IMR-90 (cell line): Measurements from ENCODE around the gene CTSL. TPM values are rescaled to one million over a fixed set of nuclear protein-coding genes. Genes with fewer than 3 reads are reported as not detected.
"Not testable (repeated sequence)": the region's sequence is repeated elsewhere in the genome, so short reads cannot be mapped to it uniquely, and the experiment has no call there.

Experiments
- ATAC-seq: fragments of 200-7000 bp; cut with Tn5 transposase; 2 replicates; pipeline ENCODE4 v1.9.1; 2020; ENCODE audit warnings: low read depth, mild to moderate bottlenecking, moderate library complexity
- BruUV-seq: library from RNA; stranded (reverse); fragments of 400-500 nt; replicated peaks from 2 replicates; lab custom pipeline; 2021; lab: Mats Ljungman, UMichigan
- CTCF ChIA-PET: fragments of 300-600 bp; formaldehyde crosslinking; extraction: SDS; loops from one replicate; lab custom pipeline; 2021; ENCODE audit warnings: antibody characterized with exemption; lab: Yijun Ruan, JAX
- POLR2A ChIA-PET: fragments of 300-600 bp; sonication (Branson Sonifier 250); formaldehyde crosslinking; loops from one replicate; lab custom pipeline; 2022; ENCODE audit warnings: antibody characterized with exemption; ENCODE audit not compliant: unreplicated experiment; lab: Charles Lee
- DNase-seq: peaks from one replicate; pipeline ENCODE4 v3.0.0; 2013
- H2AFZ ChIP-seq: replicated peaks from 2 replicates; pipeline ENCODE3; 2013; ENCODE audit warnings: low read length, mild to moderate bottlenecking; ENCODE audit not compliant: poor library complexity
- H2AK5ac ChIP-seq: 2 replicates; pipeline ENCODE4 v1.6.1; 2013; ENCODE audit warnings: low read depth, low read length, inconsistent platforms
- H2AK9ac ChIP-seq: replicated peaks from 2 replicates; pipeline ENCODE3; 2013; ENCODE audit warnings: mild to moderate bottlenecking, low read depth, low read length, moderate library complexity; ENCODE audit not compliant: poor library complexity
- H2BK120ac ChIP-seq: 2 replicates; pipeline ENCODE4 v1.6.1; 2013; ENCODE audit warnings: low read depth, low read length, inconsistent platforms
- H2BK15ac ChIP-seq: 3 replicates; pipeline ENCODE4 v1.6.1; 2013; ENCODE audit warnings: low read depth, low read length, inconsistent platforms
- H2BK20ac ChIP-seq: 2 replicates; pipeline ENCODE4 v1.6.1; 2013; ENCODE audit warnings: low read depth, mild to moderate bottlenecking, inconsistent platforms, low read length, moderate library complexity
- H2BK5ac ChIP-seq: 2 replicates; pipeline ENCODE4 v1.6.1; 2013; ENCODE audit warnings: mild to moderate bottlenecking, low read depth, low read length, inconsistent platforms; ENCODE audit not compliant: poor library complexity, severe bottlenecking
- H3K14ac ChIP-seq: replicated peaks from 2 replicates; pipeline ENCODE4 v1.6.1; 2013; ENCODE audit warnings: low read depth, low read length, inconsistent platforms
- H3K18ac ChIP-seq: 2 replicates; pipeline ENCODE4 v1.6.1; 2013; ENCODE audit warnings: low read depth, low read length, control low read depth
- H3K23ac ChIP-seq: 2 replicates; pipeline ENCODE4 v1.6.1; 2013; ENCODE audit warnings: low read depth, low read length, inconsistent platforms
- H3K27ac ChIP-seq: 2 replicates; pipeline ENCODE4 v1.5.1; 2013; ENCODE audit warnings: mild to moderate bottlenecking, control low read depth, low read length; ENCODE audit not compliant: insufficient read depth
- H3K27me3 ChIP-seq: 2 replicates; pipeline ENCODE4 v1.6.1; 2013; ENCODE audit warnings: low read length; ENCODE audit not compliant: control insufficient read depth, insufficient read depth
- H3K36me3 ChIP-seq: 2 replicates; pipeline ENCODE4 v1.6.1; 2013; ENCODE audit warnings: low read length, mixed read lengths; ENCODE audit not compliant: control insufficient read depth, insufficient read depth
- H3K4ac ChIP-seq: 2 replicates; pipeline ENCODE4 v1.6.1; 2013; ENCODE audit warnings: low read depth, low read length, inconsistent platforms
- H3K4me1 ChIP-seq: 2 replicates; pipeline ENCODE4 v1.6.1; 2013; ENCODE audit warnings: low read length, mixed read lengths; ENCODE audit not compliant: control insufficient read depth, insufficient read depth
- H3K4me2 ChIP-seq: 2 replicates; pipeline ENCODE4 v1.6.1; 2013; ENCODE audit warnings: low read depth, mild to moderate bottlenecking, control low read depth, low read length, moderate library complexity
- H3K4me3 ChIP-seq: 2 replicates; pipeline ENCODE4 v1.5.1; 2013; ENCODE audit warnings: low read depth, mild to moderate bottlenecking, control low read depth, low read length, moderate library complexity; ENCODE audit not compliant: insufficient read depth
- H3K56ac ChIP-seq: 2 replicates; pipeline ENCODE4 v1.6.1; 2013; ENCODE audit warnings: low read length, inconsistent platforms; ENCODE audit not compliant: insufficient read depth; ENCODE audit errors: extremely low read depth
- H3K79me1 ChIP-seq, 2 experiments: 2 replicates each; pipeline ENCODE4 v1.6.1; 2013; ENCODE audit warnings: low read length in 2 of 2, inconsistent platforms in 1 of 2, low read depth in 1 of 2
- H3K9ac ChIP-seq: 2 replicates; pipeline ENCODE4 v1.6.1; 2013; ENCODE audit warnings: low read depth, low read length, control low read depth
- H3K9me1 ChIP-seq: 2 replicates; pipeline ENCODE4 v1.6.1; 2013; ENCODE audit warnings: low read length, inconsistent platforms; ENCODE audit not compliant: insufficient read depth
- H3K9me3 ChIP-seq: 2 replicates; pipeline ENCODE4 v1.6.1; 2013; ENCODE audit warnings: low read length; ENCODE audit not compliant: control insufficient read depth, insufficient read depth
- H4K20me1 ChIP-seq: 2 replicates; pipeline ENCODE4 v1.6.1; 2013; ENCODE audit warnings: low read length, inconsistent platforms; ENCODE audit not compliant: insufficient read depth
- H4K5ac ChIP-seq: 2 replicates; pipeline ENCODE4 v1.6.1; 2013; ENCODE audit warnings: mild to moderate bottlenecking, low read depth, low read length, control low read depth
- H4K8ac ChIP-seq, 2 experiments: 2 replicates each; pipeline ENCODE4 v1.6.1; 2013; ENCODE audit warnings: low read depth in 2 of 2, low read length in 2 of 2, control low read depth in 1 of 2, inconsistent platforms in 1 of 2
- H4K91ac ChIP-seq: 2 replicates; pipeline ENCODE4 v1.6.1; 2013; ENCODE audit warnings: low read depth, low read length, inconsistent platforms; ENCODE audit not compliant: insufficient read depth
- BHLHE40 ChIP-seq: fragments of 150-350 bp; IDR thresholded peaks from 2 replicates; pipeline ENCODE4 v1.6.1; 2016; ENCODE audit warnings: mild to moderate bottlenecking, low read depth, low read length
- ELK1 ChIP-seq: fragments of 150-350 bp; IDR thresholded peaks from 2 replicates; pipeline ENCODE4 v1.6.1; 2016; ENCODE audit warnings: low read depth, mild to moderate bottlenecking, low read length, moderate library complexity, borderline replicate concordance
- MXI1 ChIP-seq: IDR thresholded peaks from 2 replicates; pipeline ENCODE4 v1.6.1; 2012; ENCODE audit warnings: low read depth, mild to moderate bottlenecking, low read length, moderate library complexity, borderline replicate concordance
- RCOR1 ChIP-seq: IDR thresholded peaks from 2 replicates; pipeline ENCODE4 v1.6.1; 2012; ENCODE audit warnings: mild to moderate bottlenecking, low read length, improper control_type of control experiment; ENCODE audit not compliant: insufficient replicate concordance
- SMC3 ChIP-seq: fragments of 150-350 bp; IDR thresholded peaks from 2 replicates; pipeline ENCODE4 v1.6.1; 2016; ENCODE audit warnings: low read depth, mild to moderate bottlenecking, antibody characterized with exemption, low read length, moderate library complexity
- whole genome bisulfite sequencing, 2 experiments: methylation state at CpG; one replicate each; pipeline versions ENCODE4 v1.1.5 to v1.1.7; 2013; ENCODE audit warnings: missing lambda C conversion rate in 2 of 2; ENCODE audit not compliant: insufficient read length in 1 of 2; ENCODE audit errors: extremely low coverage in 2 of 2; 5-methylcytosine and 5-hydroxymethylcytosine counted together
- dilution Hi-C: fragments of 300-500 bp; cut with HindIII; formaldehyde crosslinking; loops from one replicate; pipeline ENCODE4 v1.14.3; 2018; ENCODE audit warnings: low sequenced_read_pairs; ENCODE audit not compliant: unreplicated experiment
- in situ Hi-C: fragments of 300-500 bp; cut with MboI; formaldehyde crosslinking; loops from 3 replicates; pipeline ENCODE4 v1.14.3; 2019; ENCODE audit warnings: low sequenced_read_pairs, inconsistent platforms, mixed read lengths
- intact Hi-C: fragments of 100-400 bp; cut with micrococcal nuclease; formaldehyde crosslinking; loops from 2 replicates; pipeline ENCODE4 v1.10.0; 2022
- polyA plus RNA-seq, 3 experiments: library from polyadenylated mRNA; depleted of rRNA; stranded (reverse); fragments of >200 nt; gene quantifications; 2 replicates each; pipeline ENCODE4 v1.2.3, GENCODE V29; 2012; ENCODE audit warnings: low replicate concordance in 1 of 3
- total RNA-seq: library from RNA; depleted of rRNA; stranded (reverse); fragments of >200 nt; gene quantifications from 2 replicates; pipeline ENCODE4 v1.2.3, GENCODE V29; 2012

The CTSL gene
- total and polyA plus RNA-seq, 2 of the 4 experiments (the other 2 are of a cell fraction) = 57.0 to 112 TPM

GRCh38 chr9:87753313-87753712, 27.4 kb downstream of the CTSL start:
- H3K27ac ChIP-seq = no peak overlapping the region
- H3K18ac ChIP-seq = no peak overlapping the region
- H2AK5ac ChIP-seq = no peak overlapping the region
- H3K4me1 ChIP-seq = no peaks in the 10 kb centered on the region
- BruUV-seq = no TSS peak
- H3K4me3 ChIP-seq = no peak overlapping the region
- no peak overlapping the region for H2BK20ac ChIP-seq
- H4K20me1 ChIP-seq = no peaks in the 10 kb centered on the region
- ChIA-PET POLR2A (no interaction called here), CTCF (no interaction called here)
- no peak overlapping the region for H3K9ac ChIP-seq
- H3K9me1 ChIP-seq = no peaks in the 10 kb centered on the region
- H4K5ac ChIP-seq = no peak overlapping the region
- in situ Hi-C loops = no loop called here
- no peaks in the 10 kb centered on the region for H3K36me3 ChIP-seq
- peaks cover 4% of the 10 kb centered on the region; the same call in 1 of the 2 replicates for H3K27me3 ChIP-seq
- no peak overlapping the region for H3K14ac ChIP-seq
- no peaks in the 10 kb centered on the region for H3K79me1 ChIP-seq
- no peak overlapping the region for H4K91ac ChIP-seq
- no peak overlapping the region for H3K4ac ChIP-seq
- no peak overlapping the region for H2AK9ac ChIP-seq
- no peak overlapping the region for H2AFZ ChIP-seq
- no peak overlapping the region; the same call in 1 of the 2 replicates for H3K56ac ChIP-seq
- no peak overlapping the region for H3K23ac ChIP-seq
- H2BK5ac ChIP-seq = no peak overlapping the region
- TF ChIP-seq BHLHE40 = no peak
- no peak for TF ChIP-seq ELK1
- TF ChIP-seq MXI1 = no peak
- TF ChIP-seq RCOR1 = no peak
- TF ChIP-seq SMC3 = no peak
- 0% methylated on average over 1 of the region's 2 CpGs; no CpG with 5 or more reads in 1 of the 2 experiments for WGBS, 2 experiments
- DNase-seq = no peak
- H2BK120ac ChIP-seq = no peak overlapping the region
- intact Hi-C loops = no loop called here
- H4K8ac ChIP-seq = no peak overlapping the region
- dilution Hi-C loops = no loop called here
- 0 out of 2 replicates have a peak, but pooled peaks cover 1% of the 10 kb centered on the region for H3K9me3 ChIP-seq
- H3K4me2 ChIP-seq = no peak overlapping the region
- ATAC-seq = no peak
- no peak overlapping the region for H2BK15ac ChIP-seq

- H3K4ac ChIP-seq, H3K4me2 ChIP-seq, BruUV-seq, H3K9me1 ChIP-seq, dilution Hi-C loops, DNase-seq, H3K18ac ChIP-seq, H2BK5ac ChIP-seq, H4K91ac ChIP-seq, POLR2A ChIA-PET, H4K20me1 ChIP-seq, H2BK15ac ChIP-seq, H3K9me3 ChIP-seq, H3K27me3 ChIP-seq, H2BK20ac ChIP-seq, H3K56ac ChIP-seq, H2AK5ac ChIP-seq, in situ Hi-C loops, H3K4me3 ChIP-seq, H3K4me1 ChIP-seq, H3K79me1 ChIP-seq, ATAC-seq, H3K36me3 ChIP-seq, H3K27ac ChIP-seq, intact Hi-C loops, H4K8ac ChIP-seq, H3K23ac ChIP-seq, CTCF ChIA-PET, H4K5ac ChIP-seq, H3K9ac ChIP-seq, H2BK120ac ChIP-seq, H3K14ac ChIP-seq, H2AFZ ChIP-seq, H2AK9ac ChIP-seq: not testable (repeated sequence)
- WGBS, 2 experiments = no CpG with 5 or more reads among the region's 24 CpGs
Measured at GRCh38 chr9:87758330-87758729, 32.4 kb downstream of the CTSL start.
